ENCODE data around the gene MBD3L3. TPM values are rescaled to one million over a fixed set of nuclear protein-coding genes. Genes with fewer than 3 reads are reported as not detected.

MBD3L3 gene
- total RNA-seq, 1 donor from 2014 or later: not detected

Other genes starting within 250 kb of the MBD3L3 start
- under 0.01 TPM for gene ADGRE1, start 171.1 kb downstream of the MBD3L3 start, total RNA-seq
- gene MBD3L2B, start 37.2 kb downstream of the MBD3L3 start, total RNA-seq: not detected
- not detected for gene MBD3L5, start 28.1 kb downstream of the MBD3L3 start, total RNA-seq
- not detected for gene MBD3L4, start 18.5 kb downstream of the MBD3L3 start, total RNA-seq
- gene MBD3L2, start 9.4 kb downstream of the MBD3L3 start, total RNA-seq: not detected
- gene ZNF557, start 11.0 kb upstream of the MBD3L3 start, total RNA-seq: 24.8 TPM
- 65.4 TPM for gene INSR, start 235.7 kb upstream of the MBD3L3 start, total RNA-seq